Stomach (tissue), 4 donors: ENCODE results near the gene AARSD1.

ENCODE experiments used
- EP300 ChIP-seq: sonication (generic); formaldehyde crosslinking; IDR thresholded peaks from one replicate; pipeline ENCODE4 v1.6.1; 2017; ENCODE audit warnings: antibody characterized with exemption
- POLR2A ChIP-seq, 4 donors: fragments of 450-650 bp; IDR thresholded peaks; one replicate each; pipeline ENCODE4 v1.6.1; 2016; ENCODE audit warnings: antibody characterized with exemption in 4 of 4, control low read depth in 2 of 4, mild to moderate bottlenecking in 1 of 4, moderate library complexity in 1 of 4
- POLR2AphosphoS5 ChIP-seq, 3 donors: sonication (generic); formaldehyde crosslinking; IDR thresholded peaks; one replicate each; pipeline ENCODE4 v1.6.1; 2016; ENCODE audit warnings: antibody characterized with exemption in 3 of 3
- TF ChIP-seq, protein P1 (sequence below), 7 experiments: fragments of 450-650 bp in 4 of 7; fragments of 200-600 bp in 3 of 7; sonication (generic) in 3 of 7; IDR thresholded peaks; one replicate each; pipeline ENCODE4 v1.5.1; 2016 to 2019; ENCODE audit warnings: antibody characterized with exemption in 7 of 7, control low read depth in 2 of 7, mild to moderate bottlenecking in 1 of 7

DNA sequence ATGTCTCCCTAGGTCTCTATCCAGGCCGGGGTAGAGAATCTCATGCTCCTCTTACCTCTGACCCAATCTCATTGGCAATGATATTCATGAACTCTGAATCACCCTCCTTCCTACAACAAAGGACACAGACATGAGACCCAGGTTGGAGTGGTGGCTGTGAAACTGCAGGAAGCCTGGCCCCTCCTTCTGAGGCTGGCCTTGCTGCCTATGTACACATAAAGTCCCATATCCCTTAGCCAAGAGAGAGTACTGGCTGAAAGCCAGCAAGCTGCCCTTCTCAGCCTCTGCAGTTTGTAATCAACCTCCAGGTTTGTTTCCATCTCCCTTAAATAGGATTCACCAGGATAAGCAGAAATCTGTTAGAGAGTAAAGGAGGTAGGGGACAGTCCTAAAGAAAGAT lies 10.6 kb downstream of the AARSD1 start:
- TF ChIP-seq, protein P1, sequence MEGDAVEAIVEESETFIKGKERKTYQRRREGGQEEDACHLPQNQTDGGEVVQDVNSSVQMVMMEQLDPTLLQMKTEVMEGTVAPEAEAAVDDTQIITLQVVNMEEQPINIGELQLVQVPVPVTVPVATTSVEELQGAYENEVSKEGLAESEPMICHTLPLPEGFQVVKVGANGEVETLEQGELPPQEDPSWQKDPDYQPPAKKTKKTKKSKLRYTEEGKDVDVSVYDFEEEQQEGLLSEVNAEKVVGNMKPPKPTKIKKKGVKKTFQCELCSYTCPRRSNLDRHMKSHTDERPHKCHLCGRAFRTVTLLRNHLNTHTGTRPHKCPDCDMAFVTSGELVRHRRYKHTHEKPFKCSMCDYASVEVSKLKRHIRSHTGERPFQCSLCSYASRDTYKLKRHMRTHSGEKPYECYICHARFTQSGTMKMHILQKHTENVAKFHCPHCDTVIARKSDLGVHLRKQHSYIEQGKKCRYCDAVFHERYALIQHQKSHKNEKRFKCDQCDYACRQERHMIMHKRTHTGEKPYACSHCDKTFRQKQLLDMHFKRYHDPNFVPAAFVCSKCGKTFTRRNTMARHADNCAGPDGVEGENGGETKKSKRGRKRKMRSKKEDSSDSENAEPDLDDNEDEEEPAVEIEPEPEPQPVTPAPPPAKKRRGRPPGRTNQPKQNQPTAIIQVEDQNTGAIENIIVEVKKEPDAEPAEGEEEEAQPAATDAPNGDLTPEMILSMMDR (IDR thresholded peaks at IDR 0.05): no peak
- no peak for TF ChIP-seq POLR2A (IDR thresholded peaks at IDR 0.05)
- no peak for TF ChIP-seq EP300
- peak in 1 of 3 donors; percentile 21 for TF ChIP-seq POLR2AphosphoS5 (IDR thresholded peaks at IDR 0.05)
